ENCODE measurements around the gene PDX1. TPM values are rescaled to one million over a fixed set of nuclear protein-coding genes. Genes with fewer than 3 reads are reported as not detected.

PDX1 gene
- total and polyA plus RNA-seq, 2 donors = 0.05 TPM; not detected in 1

DNA sequence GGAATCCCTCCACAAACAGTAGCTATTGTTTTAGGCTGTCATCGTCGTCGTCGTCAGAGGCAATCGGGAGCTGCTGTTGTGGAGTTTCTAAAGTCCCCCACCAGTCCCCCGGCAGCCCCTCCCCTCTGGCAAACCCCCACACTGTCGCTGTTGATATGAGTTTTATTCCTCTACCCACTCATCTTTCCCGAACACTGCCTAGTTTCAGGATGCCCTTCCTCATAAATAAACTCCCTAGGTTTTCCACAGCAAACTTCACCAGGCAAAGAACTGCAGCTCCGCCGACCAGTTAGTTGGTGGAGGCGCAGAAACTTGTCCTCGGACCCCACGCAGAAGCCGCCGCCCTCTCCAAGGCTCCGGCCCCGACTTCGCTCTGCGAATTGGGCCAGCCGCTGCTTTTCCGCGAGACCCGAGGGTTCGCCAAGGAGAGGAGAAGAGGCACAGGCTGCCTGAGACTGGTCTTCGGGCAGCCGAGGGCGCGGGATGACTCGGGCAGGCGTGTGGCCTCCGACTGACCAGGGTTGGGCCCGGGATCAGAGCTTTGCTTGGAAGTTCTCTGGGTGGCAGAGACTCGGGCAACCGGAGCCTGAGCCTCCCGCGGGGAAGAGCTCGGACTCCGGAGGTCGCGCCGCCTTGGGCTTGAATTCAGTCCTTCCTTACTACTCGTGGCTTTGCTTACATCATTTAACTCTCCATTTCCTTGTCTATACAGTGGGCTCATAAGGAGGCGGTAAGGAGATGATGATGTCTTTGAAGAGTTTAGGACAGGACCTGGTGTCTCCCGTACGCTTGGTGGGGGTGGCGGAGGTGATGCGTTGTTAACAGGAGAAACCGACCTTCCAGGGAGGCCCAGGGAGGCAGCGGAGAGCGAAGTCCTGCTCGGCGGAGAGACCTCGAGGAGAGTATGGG lies 7.9 kb downstream of the PDX1 start:
- Histone ChIP-seq H3K9me3 (ENCODE audit: control insufficient read depth in 2 of 2, insufficient read depth in 1 of 2, low read length in 1 of 2) (peaks cover 0 to 5% of the 10 kb centered on the region in 2 donors), H3K27ac (ENCODE audit: low read depth in 1 of 2, low read length in 1 of 2) (no peak overlapping the region), H3K4me3 (ENCODE audit: low read length in 2 of 2) (no peak overlapping the region), H3K36me3 (ENCODE audit: control insufficient read depth in 2 of 2, insufficient read depth in 2 of 2, low read length in 1 of 2) (no peaks in the 10 kb centered on the region), H3K4me1 (ENCODE audit: control insufficient read depth in 2 of 2, insufficient read depth in 2 of 2, low read length in 2 of 2) (no peaks in the 10 kb centered on the region), H3K27me3 (ENCODE audit: control insufficient read depth in 2 of 2, insufficient read depth in 1 of 2, low read length in 1 of 2) (peaks cover 77 to 94% of the 10 kb centered on the region in 2 donors)
- WGBS = 8% methylated on average over 53 of the region's 53 CpGs
- DNase-seq (ENCODE audit: low read depth in 6 of 9, low spot score in 9 of 9) = no peak

DNA sequence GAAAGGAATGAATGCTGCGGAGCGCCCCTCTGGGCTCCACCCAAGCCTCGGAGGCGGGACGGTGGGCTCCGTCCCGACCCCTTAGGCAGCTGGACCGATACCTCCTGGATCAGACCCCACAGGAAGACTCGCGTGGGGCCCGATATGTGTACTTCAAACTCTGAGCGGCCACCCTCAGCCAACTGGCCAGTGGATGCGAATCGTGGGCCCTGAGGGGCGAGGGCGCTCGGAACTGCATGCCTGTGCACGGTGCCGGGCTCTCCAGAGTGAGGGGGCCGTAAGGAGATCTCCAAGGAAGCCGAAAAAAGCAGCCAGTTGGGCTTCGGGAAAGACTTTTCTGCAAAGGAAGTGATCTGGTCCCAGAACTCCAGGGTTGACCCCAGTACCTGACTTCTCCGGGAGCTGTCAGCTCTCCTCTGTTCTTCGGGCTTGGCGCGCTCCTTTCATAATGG lies 8.6 kb downstream of the PDX1 start:
- DNase-seq (ENCODE audit: low read depth in 6 of 9, low spot score in 9 of 9) = no peak
- Histone ChIP-seq H3K27ac (ENCODE audit: low read depth in 1 of 2, low read length in 1 of 2) (no peak overlapping the region), H3K4me3 (ENCODE audit: low read length in 2 of 2) (no peak overlapping the region), H3K27me3 (ENCODE audit: control insufficient read depth in 2 of 2, insufficient read depth in 1 of 2, low read length in 1 of 2) (peaks cover 70 to 92% of the 10 kb centered on the region in 2 donors), H3K9me3 (ENCODE audit: control insufficient read depth in 2 of 2, insufficient read depth in 1 of 2, low read length in 1 of 2) (peaks cover 0 to 5% of the 10 kb centered on the region in 2 donors), H3K36me3 (ENCODE audit: control insufficient read depth in 2 of 2, insufficient read depth in 2 of 2, low read length in 1 of 2) (no peaks in the 10 kb centered on the region), H3K4me1 (ENCODE audit: control insufficient read depth in 2 of 2, insufficient read depth in 2 of 2, low read length in 2 of 2) (no peaks in the 10 kb centered on the region)
- WGBS = 9% methylated on average over 26 of the region's 26 CpGs

DNA sequence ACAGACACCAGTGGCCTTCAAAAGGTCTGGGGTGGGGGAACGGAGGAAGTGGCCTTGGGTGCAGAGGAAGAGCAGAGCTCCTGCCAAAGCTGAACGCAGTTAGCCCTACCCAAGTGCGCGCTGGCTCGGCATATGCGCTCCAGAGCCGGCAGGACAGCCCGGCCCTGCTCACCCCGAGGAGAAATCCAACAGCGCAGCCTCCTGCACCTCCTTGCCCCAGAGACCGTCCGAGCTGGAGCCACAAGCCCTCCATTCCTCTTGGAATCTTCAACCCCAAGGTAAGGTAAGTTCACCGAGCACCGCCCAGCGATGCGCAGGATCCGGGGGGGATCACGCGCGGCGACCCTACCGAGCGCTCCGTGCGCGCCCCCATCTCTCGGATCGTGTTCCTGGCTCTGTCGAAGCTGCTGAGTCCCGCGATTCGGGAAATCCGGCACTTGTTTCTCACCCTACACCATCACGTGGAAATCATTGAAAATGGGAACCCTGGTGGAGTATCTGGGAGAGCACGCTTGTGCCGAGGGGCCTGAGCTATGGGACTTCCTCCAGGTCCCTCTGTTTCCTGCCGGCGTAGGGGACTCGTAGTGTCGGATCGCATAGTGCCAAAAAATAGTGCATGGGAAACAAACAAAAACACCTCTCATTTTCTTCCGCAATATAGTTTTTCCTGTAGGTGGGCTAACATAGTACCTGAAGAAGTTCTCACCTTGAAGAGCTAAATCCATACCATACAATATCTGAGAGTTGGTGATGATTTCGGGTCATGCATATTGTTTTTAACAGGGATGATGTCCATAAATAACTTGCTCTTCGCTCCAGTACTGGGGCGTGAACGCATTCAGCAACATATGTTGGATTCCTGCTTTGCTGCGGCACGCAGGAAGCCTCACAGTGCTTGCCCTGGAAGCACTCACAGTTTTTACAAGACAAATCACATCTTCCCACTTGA lies 9.3 kb downstream of the PDX1 start:
- WGBS = 7% methylated on average over 48 of the region's 48 CpGs
- no peak for DNase-seq (ENCODE audit: low read depth in 6 of 9, low spot score in 9 of 9)
- peaks cover 0 to 5% of the 10 kb centered on the region in 2 donors for H3K9me3 ChIP-seq (ENCODE audit: control insufficient read depth in 2 of 2, insufficient read depth in 1 of 2, low read length in 1 of 2)

DNA sequence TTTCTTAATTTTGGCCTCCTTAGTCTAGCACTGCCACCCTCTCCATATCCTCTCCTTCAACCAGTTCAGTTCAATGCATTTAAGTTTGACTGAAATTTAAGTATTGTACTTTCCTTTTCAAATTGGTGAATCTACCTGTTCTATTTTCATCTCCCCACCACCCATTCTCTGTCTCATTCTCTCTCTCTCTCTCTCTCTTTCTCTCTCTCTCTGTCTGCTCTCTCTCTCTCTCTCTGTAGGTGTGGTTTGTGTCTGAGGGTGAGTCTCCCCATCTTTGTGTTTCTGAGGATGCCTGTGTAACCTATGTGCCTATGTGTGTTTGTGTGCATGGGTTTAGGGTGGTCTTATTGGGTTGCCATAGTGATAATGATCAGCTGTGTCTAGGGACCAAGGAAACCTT lies 10.1 kb downstream of the PDX1 start:
- Histone ChIP-seq H3K27me3 (ENCODE audit: control insufficient read depth in 2 of 2, insufficient read depth in 1 of 2, low read length in 1 of 2) (peaks cover 58 to 84% of the 10 kb centered on the region in 2 donors), H3K4me3 (ENCODE audit: low read length in 2 of 2) (no peak overlapping the region), H3K36me3 (ENCODE audit: control insufficient read depth in 2 of 2, insufficient read depth in 2 of 2, low read length in 1 of 2) (no peaks in the 10 kb centered on the region), H3K9me3 (ENCODE audit: control insufficient read depth in 2 of 2, insufficient read depth in 1 of 2, low read length in 1 of 2) (peaks cover 0 to 5% of the 10 kb centered on the region in 2 donors), H3K27ac (ENCODE audit: low read depth in 1 of 2, low read length in 1 of 2) (no peak overlapping the region), H3K4me1 (ENCODE audit: control insufficient read depth in 2 of 2, insufficient read depth in 2 of 2, low read length in 2 of 2) (no peaks in the 10 kb centered on the region)
- no peak for DNase-seq (ENCODE audit: low read depth in 6 of 9, low spot score in 9 of 9)

More for the DNA sequence above, 9.3 kb downstream of the PDX1 start:
- Histone ChIP-seq H3K4me3 (ENCODE audit: low read length in 2 of 2) (no peak overlapping the region), H3K27me3 (ENCODE audit: control insufficient read depth in 2 of 2, insufficient read depth in 1 of 2, low read length in 1 of 2) (peaks cover 66 to 92% of the 10 kb centered on the region in 2 donors), H3K27ac (ENCODE audit: low read depth in 1 of 2, low read length in 1 of 2) (no peak overlapping the region), H3K36me3 (ENCODE audit: control insufficient read depth in 2 of 2, insufficient read depth in 2 of 2, low read length in 1 of 2) (no peaks in the 10 kb centered on the region), H3K4me1 (ENCODE audit: control insufficient read depth in 2 of 2, insufficient read depth in 2 of 2, low read length in 2 of 2) (no peaks in the 10 kb centered on the region)

DNA sequence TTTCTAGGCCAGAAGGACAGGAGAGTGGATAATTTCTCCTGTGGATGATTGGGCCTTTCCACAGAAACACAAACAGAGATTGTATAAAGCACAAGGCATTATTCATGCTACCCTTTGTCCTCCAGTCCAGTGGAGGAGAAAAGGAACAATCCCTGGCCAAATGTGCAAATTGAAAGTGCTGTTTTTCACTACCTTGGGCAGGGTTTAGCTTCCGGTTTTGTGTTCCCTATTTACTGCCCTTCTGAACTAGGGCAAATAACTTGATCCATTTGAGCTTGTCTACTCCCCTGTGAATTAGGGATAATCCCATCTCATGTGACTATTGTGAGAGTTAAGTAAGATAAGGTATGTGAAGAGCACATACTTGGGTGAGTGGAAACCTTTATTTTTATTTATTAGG lies 13.3 kb downstream of the PDX1 start:
- Histone ChIP-seq H3K36me3 (ENCODE audit: control insufficient read depth in 2 of 2, insufficient read depth in 2 of 2, low read length in 1 of 2) (no peaks in the 10 kb centered on the region), H3K9me3 (ENCODE audit: control insufficient read depth in 2 of 2, insufficient read depth in 1 of 2, low read length in 1 of 2) (no peaks in the 10 kb centered on the region), H3K27me3 (ENCODE audit: control insufficient read depth in 2 of 2, insufficient read depth in 1 of 2, low read length in 1 of 2) (peaks cover 31 to 52% of the 10 kb centered on the region in 2 donors), H3K4me3 (ENCODE audit: low read length in 2 of 2) (no peak overlapping the region), H3K4me1 (ENCODE audit: control insufficient read depth in 2 of 2, insufficient read depth in 2 of 2, low read length in 2 of 2) (no peaks in the 10 kb centered on the region), H3K27ac (ENCODE audit: low read depth in 1 of 2, low read length in 1 of 2) (no peak overlapping the region)
- 64% methylated on average over 1 of the region's 1 CpG for WGBS
- no peak for DNase-seq (ENCODE audit: low read depth in 6 of 9, low spot score in 9 of 9)

DNA sequence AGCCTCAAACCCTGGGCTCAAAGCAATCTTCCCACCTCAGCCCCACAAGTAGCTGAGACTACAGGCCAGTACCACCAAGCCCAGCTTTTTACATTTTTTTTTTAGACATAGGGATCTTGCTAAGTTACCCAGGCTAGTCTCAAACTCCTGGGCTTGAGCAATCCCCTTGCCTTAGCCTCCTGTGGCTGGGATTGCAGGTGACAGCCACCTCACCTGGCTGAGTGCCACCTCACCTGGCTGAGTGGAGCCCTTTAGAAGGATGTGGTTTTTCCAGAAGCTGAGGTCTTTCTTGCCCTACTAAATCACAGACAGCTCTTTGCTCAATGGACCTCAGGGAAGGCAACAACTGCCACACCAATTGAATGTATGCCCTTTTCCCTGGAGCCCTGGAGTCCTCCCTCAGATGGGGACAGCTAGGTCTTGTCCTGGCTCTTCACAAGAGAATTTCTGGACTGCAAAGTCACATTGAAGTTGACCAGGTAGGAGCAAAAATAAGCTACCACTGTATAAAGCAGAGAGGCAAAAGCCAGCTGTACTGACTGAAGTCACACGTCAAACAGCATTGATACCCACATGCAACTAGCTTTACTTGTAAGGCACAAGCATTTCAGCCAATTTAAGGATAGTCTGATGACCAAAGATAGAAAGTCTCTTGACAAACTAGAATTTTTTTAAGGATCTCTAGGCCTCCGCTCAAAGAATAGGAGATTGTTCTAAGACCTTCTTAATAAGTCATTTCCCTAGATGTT lies 14.0 kb downstream of the PDX1 start:
- no peak overlapping the region for H3K4me3 ChIP-seq (ENCODE audit: low read length in 2 of 2)
- WGBS = 84% methylated on average over 2 of the region's 2 CpGs
- no peaks in the 10 kb centered on the region for H3K36me3 ChIP-seq (ENCODE audit: control insufficient read depth in 2 of 2, insufficient read depth in 2 of 2, low read length in 1 of 2)
- no peak for DNase-seq (ENCODE audit: low read depth in 6 of 9, low spot score in 9 of 9)
- H3K9me3 ChIP-seq (ENCODE audit: control insufficient read depth in 2 of 2, insufficient read depth in 1 of 2, low read length in 1 of 2) = no peaks in the 10 kb centered on the region
- H3K27ac ChIP-seq (ENCODE audit: low read depth in 1 of 2, low read length in 1 of 2) = no peak overlapping the region
- no peaks in the 10 kb centered on the region for H3K4me1 ChIP-seq (ENCODE audit: control insufficient read depth in 2 of 2, insufficient read depth in 2 of 2, low read length in 2 of 2)
- peaks cover 25 to 45% of the 10 kb centered on the region in 2 donors for H3K27me3 ChIP-seq (ENCODE audit: control insufficient read depth in 2 of 2, insufficient read depth in 1 of 2, low read length in 1 of 2)

DNA sequence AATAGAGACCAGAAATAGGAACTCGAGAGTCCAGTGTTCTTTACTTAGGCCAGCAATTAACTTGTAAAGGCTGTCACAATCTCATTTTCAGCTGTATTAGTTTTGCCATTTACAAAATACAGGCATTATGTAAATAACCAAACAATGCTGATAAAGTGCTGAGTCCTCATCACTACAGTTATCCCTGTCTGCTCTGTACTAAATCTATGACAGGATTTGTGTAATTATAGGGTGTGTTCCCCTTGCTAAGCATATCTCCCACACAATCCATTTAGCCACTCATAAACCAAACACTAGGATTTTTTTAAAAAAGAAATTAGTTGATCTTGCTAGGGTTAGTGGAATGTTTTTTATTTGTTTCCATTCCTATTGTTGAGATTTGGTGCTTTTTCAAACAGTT lies 23.2 kb downstream of the PDX1 start:
- Histone ChIP-seq H3K27ac (ENCODE audit: low read depth in 1 of 2, low read length in 1 of 2) (no peak overlapping the region), H3K4me1 (ENCODE audit: control insufficient read depth in 2 of 2, insufficient read depth in 2 of 2, low read length in 2 of 2) (no peaks in the 10 kb centered on the region), H3K36me3 (ENCODE audit: control insufficient read depth in 2 of 2, insufficient read depth in 2 of 2, low read length in 1 of 2) (no peaks in the 10 kb centered on the region), H3K4me3 (ENCODE audit: low read length in 2 of 2) (no peak overlapping the region), H3K27me3 (ENCODE audit: control insufficient read depth in 2 of 2, insufficient read depth in 1 of 2, low read length in 1 of 2) (peaks cover 0 to 15% of the 10 kb centered on the region in 2 donors), H3K9me3 (ENCODE audit: control insufficient read depth in 2 of 2, insufficient read depth in 1 of 2, low read length in 1 of 2) (no peaks in the 10 kb centered on the region)
- DNase-seq (ENCODE audit: low read depth in 6 of 9, low spot score in 9 of 9) = no peak
- WGBS = 95% methylated on average over 1 of the region's 1 CpG

DNA sequence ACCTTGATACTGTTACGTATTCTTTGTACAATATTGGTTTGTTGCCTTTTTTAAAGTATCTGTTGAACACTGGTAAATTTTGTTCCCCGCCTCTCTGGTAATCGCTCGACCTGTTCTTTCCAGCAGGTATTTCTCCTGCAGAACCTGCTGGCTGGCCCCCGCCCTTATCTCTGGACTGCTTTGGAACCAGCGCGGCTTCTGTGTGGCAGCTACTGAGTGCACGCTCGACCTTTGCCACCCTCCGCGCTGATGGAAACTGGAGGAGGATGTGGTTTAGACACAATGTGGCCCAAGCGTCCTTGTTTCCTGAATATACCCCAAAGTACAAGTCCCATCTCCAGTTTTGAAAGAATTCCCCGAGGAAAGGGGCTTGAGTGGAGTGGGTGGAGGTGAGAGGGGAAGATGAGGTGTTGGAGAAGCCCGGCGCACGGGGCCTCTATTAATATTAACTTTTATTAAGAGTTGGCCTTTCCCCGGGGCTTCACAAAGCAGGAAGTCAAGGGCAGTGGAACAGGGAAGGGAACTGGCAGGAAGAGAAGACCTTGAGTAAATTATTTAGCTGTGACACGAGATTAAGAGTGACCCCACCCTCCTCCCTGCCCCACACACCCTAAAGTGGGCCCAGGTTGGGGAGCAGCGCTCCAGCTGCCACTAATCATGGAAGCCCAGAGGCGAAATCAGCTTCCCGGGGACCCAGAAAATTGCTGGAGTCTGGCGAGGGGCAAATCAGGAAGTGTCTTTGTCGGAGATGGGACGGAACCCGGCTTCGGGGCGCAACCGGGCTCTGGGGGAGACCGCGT lies 33.3 kb downstream of the PDX1 start:
- Histone ChIP-seq H3K36me3 (ENCODE audit: control insufficient read depth in 2 of 2, insufficient read depth in 2 of 2, low read length in 1 of 2) (no peaks in the 10 kb centered on the region), H3K4me3 (ENCODE audit: low read length in 2 of 2) (no peak overlapping the region)

More for the DNA sequence above, 33.3 kb downstream of the PDX1 start:
- Histone ChIP-seq H3K4me1 (ENCODE audit: control insufficient read depth in 2 of 2, insufficient read depth in 2 of 2, low read length in 2 of 2) (peaks cover 0 to 11% of the 10 kb centered on the region in 2 donors), H3K27ac (ENCODE audit: low read depth in 1 of 2, low read length in 1 of 2) (no peak overlapping the region), H3K9me3 (ENCODE audit: control insufficient read depth in 2 of 2, insufficient read depth in 1 of 2, low read length in 1 of 2) (no peaks in the 10 kb centered on the region), H3K27me3 (ENCODE audit: control insufficient read depth in 2 of 2, insufficient read depth in 1 of 2, low read length in 1 of 2) (peaks cover 37 to 70% of the 10 kb centered on the region in 2 donors)
- WGBS = 8% methylated on average over 30 of the region's 30 CpGs
- DNase-seq (ENCODE audit: low read depth in 6 of 9, low spot score in 9 of 9) = no peak

All from thymus (tissue), 11 donors.